GM18502 (cell line): Measurements from ENCODE around the gene PLK5.
"Not testable (repeated sequence)": the region's sequence is repeated elsewhere in the genome, so short reads cannot be mapped to it uniquely, and the experiment has no call there.

Experiments used
- ATAC-seq: cut with Tn5 transposase; IDR thresholded peaks from one replicate; pipeline ENCODE4 v1.9.1; 2021; ENCODE audit warnings: mild to moderate bottlenecking; ENCODE audit not compliant: unreplicated experiment, poor library complexity

Gene PLK5, protein sequence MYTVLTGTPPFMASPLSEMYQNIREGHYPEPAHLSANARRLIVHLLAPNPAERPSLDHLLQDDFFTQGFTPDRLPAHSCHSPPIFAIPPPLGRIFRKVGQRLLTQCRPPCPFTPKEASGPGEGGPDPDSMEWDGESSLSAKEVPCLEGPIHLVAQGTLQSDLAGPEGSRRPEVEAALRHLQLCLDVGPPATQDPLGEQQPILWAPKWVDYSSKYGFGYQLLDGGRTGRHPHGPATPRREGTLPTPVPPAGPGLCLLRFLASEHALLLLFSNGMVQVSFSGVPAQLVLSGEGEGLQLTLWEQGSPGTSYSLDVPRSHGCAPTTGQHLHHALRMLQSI

DNA sequence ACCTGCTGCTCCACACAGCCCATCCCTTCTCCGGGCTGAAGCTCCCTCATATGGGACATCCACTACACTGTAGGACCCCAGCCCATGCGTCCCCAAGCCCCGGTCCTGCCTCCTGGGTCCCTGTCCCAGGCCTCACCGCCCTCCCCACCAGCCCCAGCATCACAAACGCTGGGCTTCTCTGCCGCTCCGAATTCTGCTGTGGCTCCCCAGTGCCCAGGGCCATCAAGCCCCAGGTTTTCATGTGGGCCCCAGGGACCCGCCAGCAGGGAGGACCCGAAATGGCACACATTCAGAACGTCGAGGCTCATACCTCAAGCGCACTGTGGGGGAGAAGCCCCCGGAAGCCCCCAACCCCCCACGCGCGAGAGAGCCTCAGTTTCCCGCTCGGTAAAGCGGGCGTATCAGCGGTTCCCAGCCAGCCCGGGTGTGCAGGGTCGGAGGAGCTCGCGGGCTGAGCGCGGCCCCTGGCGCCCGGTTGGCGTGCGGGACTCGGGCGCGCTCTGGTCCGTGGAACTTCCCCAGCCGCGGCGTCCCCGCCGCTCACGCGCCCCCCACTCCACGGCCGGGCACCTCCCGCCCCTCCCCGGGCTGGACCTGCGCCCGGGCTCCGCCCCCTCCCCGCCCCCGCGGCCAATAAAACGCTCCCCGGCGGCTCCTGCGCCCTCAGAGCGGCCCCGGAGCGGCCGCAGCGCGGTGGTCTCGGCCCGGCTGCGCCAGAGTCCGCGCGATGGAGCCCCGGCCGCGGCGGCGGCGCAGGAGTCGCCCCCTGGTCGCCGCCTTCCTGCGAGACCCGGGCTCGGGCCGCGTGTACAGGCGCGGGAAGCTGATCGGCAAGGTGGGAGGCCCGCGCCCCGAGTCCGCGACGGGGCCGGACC lies at the start of gene PLK5:
PLK5 (plus strand) TSS at position 666 of the 875 bp plus-strand sequence. CDS start 2,920 bp downstream, outside the sequence.
- no peak for ATAC-seq

DNA sequence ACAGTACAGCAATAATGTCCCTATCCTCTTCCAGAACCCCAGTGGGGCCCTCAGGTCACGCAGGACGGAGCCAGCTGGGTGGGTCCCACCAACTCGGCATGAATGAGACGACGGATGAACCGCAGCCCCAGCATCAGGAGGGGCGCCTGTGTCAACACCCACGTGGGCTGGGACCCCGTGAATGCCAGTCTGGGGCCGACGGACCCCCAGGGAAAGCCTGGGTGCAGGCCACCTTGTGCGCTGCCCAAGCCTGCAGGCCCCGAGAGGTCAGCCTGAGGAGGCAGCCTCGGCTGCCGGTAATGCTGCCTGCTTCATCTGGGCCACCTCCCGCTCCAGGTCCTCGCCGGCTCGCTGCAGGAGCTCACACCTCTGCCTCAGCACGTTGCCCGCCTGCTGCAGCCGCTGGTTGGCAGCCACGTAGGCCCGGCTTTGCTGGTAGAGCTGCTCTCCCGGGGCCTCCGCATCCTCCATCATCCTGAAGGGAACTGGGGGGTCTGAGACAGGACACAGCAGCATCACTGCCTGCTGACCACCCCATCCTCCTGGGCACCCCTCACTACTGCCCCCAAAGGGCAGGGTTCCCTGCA lies 49.0 kb upstream of the PLK5 start:
- ATAC-seq = no peak

DNA sequence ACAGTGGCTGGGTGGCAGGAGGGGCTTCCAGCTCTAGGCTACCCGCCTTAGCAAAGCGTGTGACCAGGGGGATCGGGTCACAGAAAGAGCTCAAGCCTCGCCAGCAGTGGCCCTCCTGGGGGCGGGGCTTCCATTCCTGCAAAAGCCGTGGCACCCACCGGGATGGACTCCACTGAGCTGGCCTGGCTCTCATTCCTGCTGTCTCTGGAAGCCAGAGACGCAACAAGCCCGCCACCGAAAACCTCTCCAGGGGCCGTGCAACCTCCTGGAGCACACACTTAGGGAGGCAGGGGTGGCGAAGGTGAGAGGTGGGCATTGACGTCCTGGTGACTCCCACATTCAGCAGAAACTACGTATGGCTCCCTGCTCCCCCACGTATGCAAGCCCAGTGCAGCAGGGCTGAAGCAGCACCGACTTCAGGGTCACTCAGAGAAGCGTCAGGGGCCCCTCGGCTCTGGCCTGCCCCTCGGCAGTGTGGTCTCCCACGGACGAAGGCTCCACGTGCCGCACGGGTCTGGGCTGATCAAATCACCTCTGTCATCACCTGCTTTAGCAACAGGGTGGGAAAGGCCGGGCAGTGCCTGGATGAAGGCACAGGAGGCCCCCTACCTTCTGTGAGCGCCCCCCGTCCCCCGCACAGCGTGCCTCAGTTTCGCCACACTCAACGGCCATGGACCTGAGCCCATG lies 48.0 kb upstream of the PLK5 start:
- no peak for ATAC-seq

DNA sequence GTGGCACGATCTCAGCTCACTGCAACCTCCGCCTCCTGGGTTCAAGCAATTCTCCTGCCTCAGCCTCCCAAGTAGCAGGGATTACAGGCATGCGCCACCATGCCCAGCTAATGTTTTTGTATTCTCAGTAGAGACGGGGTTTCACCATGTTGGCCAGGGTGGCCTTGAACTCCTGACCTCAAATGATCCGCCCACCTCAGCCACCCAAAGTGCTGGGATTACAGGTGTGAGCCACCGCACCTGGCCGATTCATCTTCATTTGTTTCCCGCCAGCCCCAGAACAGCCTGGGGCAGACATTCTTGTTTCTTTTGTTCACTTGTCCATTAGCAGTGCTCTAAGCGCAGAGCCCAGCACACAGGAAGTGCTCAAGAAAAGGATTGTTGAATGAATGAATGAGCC lies 46.8 kb upstream of the PLK5 start:
- ATAC-seq = not testable (repeated sequence)

DNA sequence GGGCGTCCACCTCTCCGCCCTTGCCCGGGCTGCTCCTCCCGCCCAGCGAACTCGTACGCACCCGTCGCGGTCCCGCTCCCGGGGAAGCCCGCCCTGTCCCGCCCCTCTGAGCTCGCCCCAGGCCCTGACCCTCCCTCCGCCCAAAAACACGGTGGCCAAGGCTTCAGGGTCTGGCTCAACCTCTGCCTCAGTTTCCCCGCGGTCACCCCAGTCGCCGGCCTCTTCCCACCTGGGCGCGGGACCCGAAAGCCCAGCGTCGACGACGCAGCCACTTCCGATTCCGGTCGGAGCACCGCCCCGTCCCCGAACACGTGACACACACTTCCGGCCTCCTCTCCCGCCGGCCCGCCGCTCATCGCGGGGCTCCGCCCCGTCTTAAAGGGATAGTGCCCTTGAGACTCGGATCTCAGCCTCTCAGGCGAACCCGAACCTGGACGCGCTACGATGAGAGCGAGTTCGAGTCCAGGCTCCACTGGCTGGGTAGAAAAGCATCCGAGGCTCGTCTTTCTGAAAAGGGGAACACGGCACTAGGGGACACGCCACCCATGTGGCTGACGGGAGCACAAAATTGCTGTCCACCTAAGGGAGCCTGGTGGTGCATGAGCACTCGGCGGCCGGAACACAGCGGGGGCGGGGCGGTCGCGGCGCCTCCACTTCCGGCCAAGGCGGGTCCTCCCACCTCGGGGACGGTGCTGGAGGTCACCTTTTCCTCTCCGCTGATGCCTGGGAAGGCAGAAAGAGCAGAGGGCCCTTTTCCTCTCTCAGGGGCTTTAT lies 44.8 kb upstream of the PLK5 start, which contains the start of gene C19orf25:
C19orf25 (minus strand) TSS at position 282 of the 774 bp plus-strand sequence. CDS start 312 bp downstream, outside the sequence.
- peak; percentile 84 for ATAC-seq

DNA sequence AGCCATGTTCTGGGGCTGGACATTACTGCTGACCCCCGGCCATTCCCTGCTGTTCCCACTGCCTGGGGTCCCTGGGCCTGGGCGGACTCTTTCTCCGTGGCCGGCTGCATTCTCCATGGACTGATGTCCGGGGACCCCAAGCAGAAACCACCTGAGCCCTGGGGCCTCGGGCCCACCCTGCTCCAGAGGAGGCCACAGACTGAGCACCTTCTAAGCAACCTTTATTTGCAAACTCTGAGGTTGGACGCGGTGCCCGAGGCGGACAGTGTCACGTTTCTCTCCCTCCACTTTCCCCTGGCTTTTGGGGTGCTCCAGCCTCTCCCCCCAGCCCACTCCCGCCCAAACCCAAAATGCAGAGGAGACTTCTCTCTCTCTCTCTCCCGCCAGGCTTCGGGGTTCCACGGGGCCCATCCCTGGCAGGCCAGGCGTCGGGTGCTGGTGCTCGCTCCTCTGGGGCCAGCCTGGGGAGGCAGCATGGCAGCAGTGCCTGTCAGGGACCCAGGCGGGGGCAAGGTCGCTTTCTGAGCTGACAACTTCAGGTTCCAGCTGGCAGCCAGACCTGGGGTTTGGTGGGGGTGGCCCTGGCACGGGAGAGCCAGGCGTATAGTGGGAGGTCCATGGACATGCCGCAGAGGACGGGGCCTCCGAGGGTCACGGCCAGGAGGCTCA lies 42.5 kb upstream of the PLK5 start:
- ATAC-seq = no peak

DNA sequence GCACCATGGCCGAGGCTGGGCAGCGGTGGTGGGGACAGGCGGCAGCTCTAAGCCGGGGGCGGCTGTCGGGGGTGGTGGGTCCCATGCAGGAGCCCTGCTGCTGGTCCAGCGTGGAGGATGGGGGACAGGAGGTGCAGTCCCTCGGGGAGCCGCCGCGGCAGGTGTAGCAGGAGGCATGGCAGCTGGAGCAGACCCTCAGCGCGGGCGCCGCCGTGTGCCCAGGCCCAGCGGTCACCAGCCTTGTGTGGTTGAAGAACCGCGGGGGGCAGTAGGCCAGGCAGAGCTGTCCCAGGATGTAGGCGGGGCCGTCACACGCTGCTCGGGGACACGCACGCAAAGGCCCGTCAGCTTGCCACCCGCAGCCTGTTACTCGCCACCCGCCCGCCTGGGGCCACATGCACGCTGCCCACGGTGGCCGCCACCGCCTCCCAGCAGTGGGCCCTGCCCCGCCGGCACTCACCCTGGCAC lies 42.0 kb upstream of the PLK5 start:
- ATAC-seq = no peak

DNA sequence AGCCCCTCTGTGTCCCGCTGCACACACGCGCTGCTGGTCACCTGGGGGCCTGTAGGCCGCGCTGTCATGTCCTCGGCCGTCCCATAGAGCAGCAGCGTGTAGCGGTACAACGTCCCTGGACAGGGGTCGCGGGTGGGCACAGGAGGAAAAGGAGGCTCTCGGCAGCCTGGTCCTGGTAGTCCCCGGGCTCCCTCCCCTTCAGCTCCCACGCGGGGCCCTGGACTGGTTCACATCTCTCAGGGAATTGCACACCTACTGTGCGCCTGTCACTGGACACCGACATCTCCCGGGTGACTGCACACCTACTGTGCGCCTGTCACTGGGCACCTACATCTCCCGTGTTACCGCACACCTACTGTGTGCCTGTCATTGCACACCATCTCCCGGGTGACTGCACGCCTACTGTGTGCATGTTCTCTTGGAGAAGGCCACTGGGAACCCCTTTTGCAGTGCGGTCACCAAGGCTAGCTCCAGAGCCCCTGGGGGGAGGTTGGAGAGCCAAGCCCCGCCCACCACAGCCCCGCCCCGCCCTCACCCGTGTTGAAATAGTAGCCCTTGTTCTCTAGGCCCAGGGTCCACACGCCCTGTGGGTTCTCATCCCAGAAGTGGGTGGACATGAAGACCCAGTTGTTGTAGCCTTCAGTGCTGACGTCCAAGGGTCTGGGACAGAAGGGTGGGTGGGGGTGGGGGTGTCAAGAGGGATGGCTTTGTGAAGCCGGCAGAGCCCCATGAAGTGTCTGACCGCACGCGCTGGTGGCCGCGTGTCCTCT lies 41.3 kb upstream of the PLK5 start:
- no peak for ATAC-seq

DNA sequence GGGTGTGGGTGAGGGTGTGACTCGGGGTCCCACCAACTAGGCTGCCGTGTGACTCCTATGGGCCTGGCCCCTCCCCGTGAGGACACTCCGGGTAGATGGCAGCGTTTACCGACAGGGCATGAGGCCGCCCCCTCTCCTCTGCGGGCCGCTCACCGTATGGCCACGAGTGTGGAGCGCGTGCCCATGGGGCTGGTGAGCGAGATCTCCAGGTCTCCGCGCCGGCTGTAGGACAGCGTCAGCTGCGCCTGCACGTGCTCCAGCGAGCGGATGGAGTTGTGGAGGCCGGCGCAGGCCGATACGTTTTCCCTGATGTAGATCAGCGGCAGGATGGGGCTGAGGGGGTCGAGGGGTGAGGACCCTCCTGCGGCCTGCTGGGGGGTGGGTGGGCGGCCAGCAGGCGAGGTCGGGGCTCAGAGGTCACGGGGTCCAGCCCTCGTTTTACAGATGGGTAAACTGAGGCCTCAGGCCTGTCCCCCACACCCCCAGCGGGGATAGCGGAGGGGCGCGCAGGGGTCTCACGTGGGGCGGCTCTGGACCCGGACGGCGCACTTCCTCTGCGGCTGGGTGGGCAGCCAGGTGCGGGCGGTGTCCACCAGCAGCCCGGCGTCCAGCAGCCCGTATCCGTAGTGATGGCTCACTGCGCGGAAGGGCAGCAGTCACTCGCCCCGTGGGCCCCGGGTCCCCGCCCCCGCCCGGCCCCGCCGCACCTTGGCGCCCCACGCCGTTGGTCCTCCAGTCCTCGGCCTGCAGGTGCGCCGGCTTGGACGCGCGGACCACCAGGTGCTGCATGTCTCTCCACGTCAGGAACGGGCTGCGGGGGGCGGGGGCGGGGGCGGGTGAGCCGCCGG lies 40.5 kb upstream of the PLK5 start:
- ATAC-seq = no peak

DNA sequence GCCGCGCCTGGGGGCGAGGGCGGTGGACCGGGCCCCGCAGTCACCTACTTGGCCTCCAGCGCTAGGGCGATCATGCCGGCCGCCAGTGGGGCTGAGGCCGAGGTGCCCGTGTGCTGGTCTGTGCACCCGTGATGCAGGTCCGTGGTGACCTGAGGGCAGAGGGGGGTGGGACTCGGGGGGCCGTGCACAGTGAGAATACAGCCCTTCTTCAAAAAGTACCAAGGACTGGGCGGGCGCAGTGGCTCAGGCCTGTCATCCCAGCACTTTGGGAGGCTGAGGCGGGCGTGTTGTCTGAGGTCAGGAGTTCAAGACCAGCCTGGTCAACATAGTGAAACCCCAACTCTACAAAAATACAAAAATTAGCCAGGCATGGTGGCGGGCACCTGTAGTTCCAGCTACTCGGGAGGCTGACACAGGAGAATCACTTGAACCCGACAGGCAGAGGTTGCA lies 39.9 kb upstream of the PLK5 start:
- no peak for ATAC-seq

DNA sequence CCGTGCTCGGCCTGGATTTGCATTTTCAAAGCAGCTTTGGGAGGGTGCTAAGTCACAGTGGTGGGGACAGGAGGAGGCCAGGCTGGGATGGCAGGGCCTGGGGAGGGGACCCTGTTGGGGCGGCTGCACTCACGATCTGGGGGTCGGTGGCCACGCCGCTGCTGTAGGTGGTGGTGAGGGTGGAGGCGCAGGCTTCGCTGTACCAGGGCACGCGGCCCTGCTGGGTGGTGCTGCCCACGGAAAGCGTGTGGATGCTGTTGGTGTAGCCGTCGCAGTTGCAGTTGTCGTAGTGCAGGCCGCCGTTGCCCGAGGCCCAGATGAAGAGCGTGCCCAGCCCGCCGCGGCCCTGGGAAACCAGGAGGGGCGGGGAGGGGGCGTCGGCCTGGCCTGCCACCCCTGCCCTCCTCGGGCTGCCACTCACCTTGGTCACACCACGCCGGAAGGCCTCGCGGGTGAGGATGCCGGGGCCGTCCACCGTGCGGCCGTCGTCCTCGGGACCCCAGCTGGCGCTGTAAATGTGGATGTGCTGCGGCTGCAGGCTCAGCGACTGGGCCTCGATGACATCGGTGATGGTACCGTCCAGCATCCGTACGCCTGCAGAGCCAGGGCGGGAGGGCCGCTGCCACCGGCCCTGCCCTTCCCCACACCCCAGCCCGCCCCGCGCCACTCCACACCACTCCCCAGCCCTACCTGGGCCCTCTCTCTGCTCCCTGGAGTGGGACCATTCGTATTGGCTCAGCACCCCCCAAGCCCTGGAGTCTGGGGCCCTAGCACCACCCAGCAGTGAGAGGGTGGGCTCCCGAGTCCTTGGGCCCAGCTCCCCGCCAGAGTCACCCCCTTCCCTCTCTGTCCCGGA lies 36.9 kb upstream of the PLK5 start:
- ATAC-seq = no peak

DNA sequence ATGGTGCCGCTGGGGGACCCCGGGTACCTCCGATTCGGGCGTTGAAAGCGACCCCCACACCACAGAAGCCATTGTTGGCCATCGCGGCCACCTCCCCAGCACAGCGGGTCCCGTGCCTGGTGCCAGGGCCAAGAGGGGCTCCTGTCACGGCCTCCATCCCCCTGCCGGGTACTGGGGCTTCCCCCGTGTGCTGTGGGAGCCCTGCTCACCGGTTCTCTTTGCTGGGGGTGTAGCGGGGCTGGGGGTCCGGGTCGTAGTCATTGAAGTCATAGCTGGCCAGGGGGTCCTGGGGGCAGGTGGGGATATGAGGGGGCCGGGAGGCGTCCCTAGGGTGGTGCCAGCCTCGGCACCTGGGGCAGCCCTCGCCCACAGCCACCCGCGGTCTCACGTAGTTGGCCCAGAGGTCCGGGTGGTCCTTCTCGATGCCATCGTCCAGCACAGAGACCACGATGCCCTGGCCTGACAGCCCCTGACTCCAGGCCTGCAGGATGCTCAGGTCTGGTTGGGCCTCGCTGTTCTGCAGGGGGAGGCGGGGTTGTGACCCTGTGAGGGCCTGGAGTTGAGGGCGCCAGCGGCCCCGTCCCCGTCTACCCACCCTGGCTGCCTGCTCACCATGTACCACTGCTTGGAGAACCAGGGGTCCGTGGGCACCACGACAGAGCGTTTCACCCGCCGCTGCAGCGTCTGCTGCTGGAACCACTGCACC lies 36.1 kb upstream of the PLK5 start:
- no peak for ATAC-seq

DNA sequence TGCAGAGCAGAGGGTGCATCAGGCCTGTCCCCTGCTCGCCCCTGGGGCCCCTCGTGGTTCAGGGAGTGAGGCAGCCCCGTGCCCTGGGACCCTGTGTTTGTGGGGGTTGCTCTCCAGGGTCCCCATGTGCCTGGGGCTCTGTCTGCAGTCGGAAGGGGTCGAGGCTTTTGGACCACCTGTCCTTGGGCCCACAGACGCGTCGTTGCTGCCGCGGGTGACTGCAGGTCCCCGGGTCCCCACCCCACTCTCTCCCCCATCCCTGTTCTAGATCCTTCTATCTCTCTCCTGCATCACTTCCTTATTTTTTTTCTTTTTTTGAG lies 35.6 kb upstream of the PLK5 start:
- no peak for ATAC-seq

DNA sequence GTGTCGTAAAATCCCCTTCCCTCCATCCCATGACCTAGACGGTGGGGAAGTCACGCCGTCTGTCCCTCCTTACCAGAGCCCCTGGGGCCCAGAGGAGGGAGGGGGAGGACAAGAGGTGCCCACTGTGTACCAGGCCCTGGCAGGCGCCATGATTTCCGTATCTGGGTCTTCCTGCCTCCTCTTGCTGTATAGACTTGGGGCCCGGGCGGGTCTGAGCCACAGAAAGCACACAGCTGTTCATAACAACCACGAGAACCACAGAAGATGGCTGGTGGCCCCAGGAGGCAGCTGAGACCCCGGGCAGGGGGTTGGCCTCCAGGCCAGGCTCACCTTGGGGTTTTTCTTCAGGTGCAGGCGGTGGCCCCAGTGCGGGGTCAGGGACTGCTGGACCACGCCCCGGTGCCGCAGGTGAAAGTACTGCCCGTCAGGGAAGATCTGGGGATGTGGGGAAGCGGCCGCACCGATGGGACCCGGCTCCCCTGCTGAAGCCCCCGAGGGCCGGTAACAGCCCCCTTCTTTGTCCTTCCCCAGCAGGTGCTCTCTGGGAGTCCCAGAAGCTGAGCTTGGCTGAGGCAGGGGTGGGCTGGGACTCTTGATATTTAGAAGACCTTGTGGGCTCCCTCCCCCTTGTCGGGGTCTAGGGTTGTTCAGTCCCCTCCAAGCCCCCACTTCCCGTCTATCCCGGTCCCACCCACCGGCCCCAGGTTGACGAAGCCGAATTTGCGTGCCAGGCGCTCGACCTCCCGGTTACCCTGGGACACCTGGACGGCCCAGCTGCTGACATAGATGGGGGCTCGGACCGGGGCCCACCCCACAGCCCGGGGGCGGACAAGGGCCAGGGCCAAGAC lies 34.2 kb upstream of the PLK5 start:
- ATAC-seq = no peak
